Brain microvascular endothelial cell (primary cell): Measurements from ENCODE around the gene TMEM61.

Source experiments
- DNase-seq: peaks from one replicate; pipeline ENCODE4 v3.0.0-alpha.2; 2020
- H3K27ac ChIP-seq: fragments of 250-450 bp; sonication (Bioruptor Pico); 2 replicates; pipeline ENCODE4 v1.5.1; 2020; ENCODE audit warnings: mild to moderate bottlenecking, moderate library complexity
- H3K27me3 ChIP-seq: fragments of 250-450 bp; sonication (Bioruptor Pico); replicated peaks from 2 replicates; pipeline ENCODE4 v1.5.1; 2020; ENCODE audit warnings: mild to moderate bottlenecking
- H3K36me3 ChIP-seq: fragments of 250-450 bp; sonication (Bioruptor Pico); replicated peaks from 2 replicates; pipeline ENCODE4 v1.5.1; 2020; ENCODE audit warnings: mild to moderate bottlenecking
- H3K4me3 ChIP-seq: 2 replicates; pipeline ENCODE4 v1.5.1; 2011; ENCODE audit warnings: low read depth, mild to moderate bottlenecking, control low read depth, low read length, moderate library complexity
- in situ Hi-C: cut with HindIII; loops from 2 replicates; pipeline ENCODE4 v1.10.0; 2017; ENCODE audit warnings: low sequenced_read_pairs, low pct_ligation_motif_present
- TF ChIP-seq, protein P1 (sequence below): IDR thresholded peaks from 2 replicates; pipeline ENCODE4 v1.5.1; 2011; ENCODE audit warnings: low read depth, mild to moderate bottlenecking, moderate library complexity, low read length, control low read depth, inconsistent platforms; ENCODE audit errors: missing control alignments

Gene TMEM61

DNA sequence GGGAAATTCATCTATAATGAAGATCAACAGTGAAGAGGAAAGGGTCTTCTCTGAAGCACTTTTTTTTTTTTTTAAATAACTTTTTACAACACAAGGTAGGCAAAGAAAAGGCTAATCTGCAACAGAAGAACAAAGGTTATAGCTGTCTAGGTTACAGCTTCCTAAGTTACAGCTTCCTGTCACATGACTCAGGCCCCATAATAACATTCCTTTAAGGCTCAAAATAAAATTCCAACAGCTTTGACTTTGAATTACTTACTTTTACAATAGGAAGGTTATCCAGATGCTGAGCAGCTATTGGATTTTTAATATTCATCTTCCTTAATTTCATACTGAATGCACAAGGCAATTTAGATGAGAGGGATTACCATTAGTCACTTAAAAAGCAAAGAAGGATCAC is 40.4 kb upstream of the TMEM61 start:
- TF ChIP-seq, protein P1, sequence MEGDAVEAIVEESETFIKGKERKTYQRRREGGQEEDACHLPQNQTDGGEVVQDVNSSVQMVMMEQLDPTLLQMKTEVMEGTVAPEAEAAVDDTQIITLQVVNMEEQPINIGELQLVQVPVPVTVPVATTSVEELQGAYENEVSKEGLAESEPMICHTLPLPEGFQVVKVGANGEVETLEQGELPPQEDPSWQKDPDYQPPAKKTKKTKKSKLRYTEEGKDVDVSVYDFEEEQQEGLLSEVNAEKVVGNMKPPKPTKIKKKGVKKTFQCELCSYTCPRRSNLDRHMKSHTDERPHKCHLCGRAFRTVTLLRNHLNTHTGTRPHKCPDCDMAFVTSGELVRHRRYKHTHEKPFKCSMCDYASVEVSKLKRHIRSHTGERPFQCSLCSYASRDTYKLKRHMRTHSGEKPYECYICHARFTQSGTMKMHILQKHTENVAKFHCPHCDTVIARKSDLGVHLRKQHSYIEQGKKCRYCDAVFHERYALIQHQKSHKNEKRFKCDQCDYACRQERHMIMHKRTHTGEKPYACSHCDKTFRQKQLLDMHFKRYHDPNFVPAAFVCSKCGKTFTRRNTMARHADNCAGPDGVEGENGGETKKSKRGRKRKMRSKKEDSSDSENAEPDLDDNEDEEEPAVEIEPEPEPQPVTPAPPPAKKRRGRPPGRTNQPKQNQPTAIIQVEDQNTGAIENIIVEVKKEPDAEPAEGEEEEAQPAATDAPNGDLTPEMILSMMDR = no peak
- in situ Hi-C loops = no loop called here
- Histone ChIP-seq H3K4me3 (no peak overlapping the region), H3K27ac (no peak overlapping the region), H3K27me3 (no peaks in the 10 kb centered on the region), H3K36me3 (no peaks in the 10 kb centered on the region)
- no peak for DNase-seq

DNA sequence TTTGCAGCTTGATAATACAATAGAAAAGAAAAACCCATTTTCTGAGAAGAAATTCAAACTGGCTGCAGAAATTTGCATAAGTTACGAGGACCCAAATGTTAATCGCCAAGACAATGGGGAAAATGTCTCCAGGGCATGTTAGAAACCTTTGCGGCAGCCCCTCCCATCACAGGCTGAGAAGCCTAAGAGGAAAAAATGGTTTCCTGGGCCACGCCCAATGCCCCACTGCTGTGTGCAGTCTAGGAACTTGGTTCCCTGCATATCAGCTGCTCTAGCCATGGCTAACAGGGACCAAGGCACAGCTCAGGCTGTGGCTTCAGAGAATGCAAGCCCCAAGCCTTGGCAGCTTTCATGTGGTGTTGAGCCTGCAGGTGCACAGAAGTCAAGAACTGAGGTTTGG is 37.5 kb upstream of the TMEM61 start:
- Histone ChIP-seq H3K27me3 (no peaks in the 10 kb centered on the region), H3K27ac (no peak overlapping the region), H3K4me3 (no peak overlapping the region), H3K36me3 (no peaks in the 10 kb centered on the region)
- in situ Hi-C loops = no loop called here
- DNase-seq = no peak
- TF ChIP-seq, protein P1 = no peak

DNA sequence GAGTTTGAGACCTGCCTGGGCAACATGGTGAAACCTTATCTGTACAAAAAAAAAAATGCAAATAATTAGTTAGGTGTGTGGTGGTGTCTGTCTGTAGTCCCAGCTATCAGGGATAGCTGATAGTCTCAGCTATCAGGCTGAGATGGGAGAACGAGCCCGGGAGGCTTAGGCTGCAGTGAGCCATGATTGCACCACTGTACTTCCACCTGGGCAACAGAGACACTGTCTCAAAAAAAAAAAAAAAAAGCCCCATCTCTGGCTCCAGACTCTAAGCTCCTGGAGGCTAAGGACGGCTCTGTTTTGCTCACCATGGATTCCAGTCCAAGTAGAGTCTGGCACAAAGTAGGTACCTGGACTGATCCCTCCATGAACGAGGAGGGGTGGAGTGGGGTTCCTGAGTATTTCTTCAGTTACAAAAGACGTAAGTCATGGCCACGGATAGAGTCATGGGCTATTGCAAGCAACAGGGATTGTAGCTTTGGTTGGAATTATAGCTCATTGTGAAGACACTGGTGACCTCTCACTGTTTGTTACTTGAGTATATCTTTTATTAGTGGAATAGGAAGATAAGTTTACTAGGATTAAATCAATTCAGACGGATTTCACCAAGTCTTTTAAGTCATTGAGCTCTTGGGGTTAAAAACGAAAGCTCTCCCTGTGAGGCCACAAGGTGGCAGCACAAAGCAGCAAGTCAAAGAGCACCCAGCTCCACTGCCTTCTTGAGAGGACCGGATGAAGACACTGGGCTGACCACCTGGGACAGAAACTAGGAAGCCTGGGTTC is 35.6 kb upstream of the TMEM61 start:
- H3K27me3 ChIP-seq = no peaks in the 10 kb centered on the region
- H3K4me3 ChIP-seq = no peak overlapping the region
- H3K27ac ChIP-seq = no peak overlapping the region
- in situ Hi-C loops = no loop called here
- no peaks in the 10 kb centered on the region for H3K36me3 ChIP-seq
- TF ChIP-seq, protein P1 = peak; percentile 88
- DNase-seq = peak; percentile 81

DNA sequence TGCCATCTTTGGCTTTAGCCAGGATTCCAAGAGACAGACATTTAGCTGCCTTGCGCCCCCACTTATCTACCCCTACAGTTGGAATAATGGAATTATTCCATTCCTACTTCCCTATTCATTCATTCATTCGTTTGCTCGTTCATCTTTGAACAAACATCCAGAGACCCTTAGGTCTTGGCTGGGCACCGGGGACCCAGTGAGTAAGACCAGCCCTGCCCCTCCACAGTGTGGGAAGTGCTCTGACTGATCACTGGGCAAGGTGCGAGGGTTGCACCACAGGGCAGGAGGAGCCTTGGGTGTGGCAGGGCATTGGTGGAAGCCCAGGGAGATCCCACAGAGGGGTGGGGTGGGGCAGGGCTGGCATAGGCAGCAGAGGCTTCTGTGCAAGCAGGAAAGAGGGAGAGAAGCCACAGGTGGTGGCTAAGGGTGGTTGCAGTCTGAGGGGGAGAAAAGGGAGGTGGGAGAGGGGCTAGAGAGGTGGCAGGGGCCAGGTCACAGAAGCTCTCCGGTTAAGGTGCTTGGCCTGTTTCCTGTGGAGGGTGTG is 35.0 kb upstream of the TMEM61 start:
- TF ChIP-seq, protein P1 = no peak
- in situ Hi-C loops = no loop called here
- Histone ChIP-seq H3K27ac (no peak overlapping the region), H3K4me3 (no peak overlapping the region), H3K36me3 (no peaks in the 10 kb centered on the region), H3K27me3 (no peaks in the 10 kb centered on the region)
- DNase-seq = no peak

DNA sequence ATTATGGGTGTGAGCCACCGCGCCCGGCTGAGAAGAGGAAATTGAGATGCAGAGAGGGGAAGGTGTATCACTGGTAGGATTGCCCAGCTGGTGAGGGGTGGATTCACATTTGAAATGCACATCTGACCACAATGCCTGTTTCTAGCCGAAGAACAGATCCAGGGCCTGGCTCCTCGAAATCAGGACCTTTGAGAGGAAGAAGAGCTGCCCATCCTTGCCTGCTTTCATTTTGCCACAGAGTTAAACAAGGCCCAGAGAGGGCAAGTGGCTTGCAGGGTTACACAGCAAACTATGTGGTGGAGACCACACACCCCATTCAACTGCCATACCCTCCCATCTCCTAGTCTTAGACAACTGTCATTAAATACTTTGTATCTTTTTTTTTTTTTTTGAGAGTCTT is 32.9 kb upstream of the TMEM61 start:
- Histone ChIP-seq H3K27ac (no peak overlapping the region), H3K36me3 (no peaks in the 10 kb centered on the region), H3K4me3 (no peak overlapping the region), H3K27me3 (no peaks in the 10 kb centered on the region)
- TF ChIP-seq, protein P1 = no peak
- in situ Hi-C loops = no loop called here
- no peak for DNase-seq
